ENCODE measurements around the gene CENPS. TPM values are rescaled to one million over a fixed set of nuclear protein-coding genes. Genes with fewer than 3 reads are reported as not detected.
"Not testable (repeated sequence)": the region's sequence is repeated elsewhere in the genome, so short reads cannot be mapped to it uniquely, and the experiment has no call there.

CENPS gene
- total RNA-seq, 4 donors from 2014 or later, result 6.8 to 94.1 (median 11.8) TPM

DNA sequence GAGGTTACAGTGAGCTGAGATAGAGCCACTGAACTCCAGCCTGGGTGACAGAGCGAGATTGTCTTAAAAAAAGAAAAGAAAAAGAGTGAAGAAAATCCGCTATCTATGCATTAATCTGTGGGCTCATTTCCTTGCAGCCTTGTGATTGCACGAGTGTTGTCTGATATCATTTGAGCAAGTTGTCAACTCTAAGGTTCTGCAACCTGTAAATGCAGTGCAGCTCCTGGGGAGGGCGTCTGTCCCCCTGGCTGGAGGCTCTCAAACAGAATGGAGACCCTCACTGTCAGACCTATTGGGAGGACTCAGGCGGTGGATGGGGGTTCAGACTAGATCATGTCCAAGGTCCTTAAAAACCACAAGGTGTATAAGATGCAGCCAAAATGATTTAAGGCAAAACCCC lies 25.8 kb downstream of the CENPS start:
- no peak for TF ChIP-seq POLR2A (IDR thresholded peaks at IDR 0.05)
- Histone ChIP-seq H3K4me1 (peaks cover 0 to 4% (median 0%) of the 10 kb centered on the region in 4 donors), H3K9me3 (no peaks in the 10 kb centered on the region), H3K27me3 (no peaks in the 10 kb centered on the region), H3K36me3 (peaks cover 0 to 2% (median 0%) of the 10 kb centered on the region in 3 donors), H3K4me3 (no peak overlapping the region), H3K27ac (no peak overlapping the region)
- no peak for DNase-seq

DNA sequence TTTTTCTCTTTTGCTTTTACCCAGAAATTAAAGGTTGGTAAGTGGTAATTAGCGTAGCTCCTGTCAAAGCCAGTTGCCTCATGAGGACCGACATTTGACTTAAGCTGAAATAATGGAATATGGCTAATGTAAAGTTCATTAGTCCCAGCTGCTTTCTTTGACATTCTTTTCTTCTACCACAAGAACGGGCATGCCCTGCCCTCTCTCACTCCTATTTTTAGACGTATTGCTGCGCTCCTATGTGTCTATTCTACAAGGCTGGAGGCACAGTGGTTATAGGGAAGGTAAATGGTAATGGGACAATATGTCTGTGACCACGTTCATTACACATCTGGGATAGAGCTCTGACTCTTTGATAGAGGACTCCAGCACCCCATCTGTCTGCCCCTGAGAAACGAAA lies 26.4 kb downstream of the CENPS start:
- no peak overlapping the region for H3K27ac ChIP-seq
- H3K9me3 ChIP-seq, result no peaks in the 10 kb centered on the region
- no peaks in the 10 kb centered on the region for H3K27me3 ChIP-seq
- no peaks in the 10 kb centered on the region for H3K4me1 ChIP-seq
- peaks cover 0 to 8% (median 0%) of the 10 kb centered on the region in 3 donors for H3K36me3 ChIP-seq
- no peak overlapping the region for H3K4me3 ChIP-seq
- DNase-seq, result no peak
- no peak for TF ChIP-seq POLR2A (IDR thresholded peaks at IDR 0.05)
- TF ChIP-seq, protein P1, sequence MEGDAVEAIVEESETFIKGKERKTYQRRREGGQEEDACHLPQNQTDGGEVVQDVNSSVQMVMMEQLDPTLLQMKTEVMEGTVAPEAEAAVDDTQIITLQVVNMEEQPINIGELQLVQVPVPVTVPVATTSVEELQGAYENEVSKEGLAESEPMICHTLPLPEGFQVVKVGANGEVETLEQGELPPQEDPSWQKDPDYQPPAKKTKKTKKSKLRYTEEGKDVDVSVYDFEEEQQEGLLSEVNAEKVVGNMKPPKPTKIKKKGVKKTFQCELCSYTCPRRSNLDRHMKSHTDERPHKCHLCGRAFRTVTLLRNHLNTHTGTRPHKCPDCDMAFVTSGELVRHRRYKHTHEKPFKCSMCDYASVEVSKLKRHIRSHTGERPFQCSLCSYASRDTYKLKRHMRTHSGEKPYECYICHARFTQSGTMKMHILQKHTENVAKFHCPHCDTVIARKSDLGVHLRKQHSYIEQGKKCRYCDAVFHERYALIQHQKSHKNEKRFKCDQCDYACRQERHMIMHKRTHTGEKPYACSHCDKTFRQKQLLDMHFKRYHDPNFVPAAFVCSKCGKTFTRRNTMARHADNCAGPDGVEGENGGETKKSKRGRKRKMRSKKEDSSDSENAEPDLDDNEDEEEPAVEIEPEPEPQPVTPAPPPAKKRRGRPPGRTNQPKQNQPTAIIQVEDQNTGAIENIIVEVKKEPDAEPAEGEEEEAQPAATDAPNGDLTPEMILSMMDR (IDR thresholded peaks at IDR 0.05), result no peak

DNA sequence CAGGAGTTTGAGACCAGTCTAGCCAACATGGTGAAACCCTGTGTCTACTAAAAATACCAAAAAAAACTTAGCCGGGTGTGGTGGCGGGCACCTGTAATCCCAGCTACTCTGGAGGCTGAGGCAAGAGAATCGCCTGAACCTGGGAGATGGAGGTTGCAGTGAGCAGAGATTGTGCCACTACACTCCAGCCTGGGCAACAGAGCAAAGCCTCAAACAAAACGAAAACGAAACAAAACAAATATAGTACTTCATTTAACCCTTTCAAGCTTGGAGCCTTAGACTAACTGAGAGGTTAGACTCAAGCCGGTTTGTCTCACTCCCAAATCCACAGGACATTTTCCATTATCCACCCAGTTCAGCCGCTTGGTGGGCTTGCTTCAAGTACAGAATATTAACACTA lies 27.2 kb downstream of the CENPS start:
- H3K9me3 ChIP-seq, H3K4me3 ChIP-seq, DNase-seq, H3K27ac ChIP-seq, H3K27me3 ChIP-seq, H3K4me1 ChIP-seq: not testable (repeated sequence)
- peaks cover 0 to 16% (median 0%) of the 10 kb centered on the region in 3 donors for H3K36me3 ChIP-seq

DNA sequence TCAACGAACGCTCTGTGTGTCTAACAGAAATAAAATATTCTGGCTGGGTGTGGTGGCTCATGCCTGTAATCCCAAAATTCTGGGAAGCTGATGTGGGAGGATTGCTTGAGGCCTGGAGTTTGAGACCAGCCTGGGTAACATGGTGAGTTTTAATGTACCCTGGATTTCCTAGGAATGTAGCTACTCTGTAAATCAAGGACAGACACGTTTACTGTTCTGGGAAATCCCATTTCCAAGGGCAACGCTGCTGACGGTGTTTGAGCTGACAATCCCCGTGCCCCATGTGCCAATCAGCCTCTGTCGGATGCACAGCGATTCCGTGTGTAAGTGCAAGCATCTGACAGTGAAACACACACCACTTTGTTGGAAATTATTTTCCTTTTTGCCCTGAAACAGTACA lies 27.6 kb downstream of the CENPS start:
- Histone ChIP-seq H3K4me1 (no peaks in the 10 kb centered on the region), H3K36me3 (peaks cover 0 to 21% (median 0%) of the 10 kb centered on the region in 3 donors), H3K4me3 (no peak overlapping the region), H3K27ac (no peak overlapping the region), H3K27me3 (no peaks in the 10 kb centered on the region), H3K9me3 (no peaks in the 10 kb centered on the region)
- TF ChIP-seq, protein P1 (IDR thresholded peaks at IDR 0.05), result no peak
- TF ChIP-seq POLR2A (IDR thresholded peaks at IDR 0.05), result no peak
- DNase-seq, result no peak

DNA sequence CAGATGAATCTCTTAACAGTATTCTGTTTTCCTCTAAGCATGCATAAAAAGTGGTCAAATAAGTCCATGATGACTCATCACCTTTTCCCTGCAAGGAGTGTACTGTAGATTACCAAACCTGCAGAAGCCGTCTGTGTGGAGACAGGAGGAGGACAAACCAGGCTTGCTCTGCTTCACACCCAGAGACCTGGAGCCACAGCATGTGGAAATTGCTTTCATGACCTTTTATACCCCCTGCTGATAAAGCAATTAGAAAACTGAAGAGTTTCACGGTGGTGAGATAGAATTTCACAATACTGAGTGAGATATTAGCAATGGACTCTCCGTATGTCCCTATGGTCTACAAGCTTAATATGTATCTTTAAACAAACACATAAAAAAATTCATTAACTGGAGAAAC lies 29.0 kb downstream of the CENPS start:
- Histone ChIP-seq H3K36me3 (peaks cover 0 to 34% (median 0%) of the 10 kb centered on the region in 3 donors), H3K4me1 (no peaks in the 10 kb centered on the region), H3K27me3 (no peaks in the 10 kb centered on the region), H3K27ac (no peak overlapping the region), H3K4me3 (no peak overlapping the region), H3K9me3 (no peaks in the 10 kb centered on the region)
- TF ChIP-seq, protein P1 (IDR thresholded peaks at IDR 0.05), result no peak
- TF ChIP-seq POLR2A (IDR thresholded peaks at IDR 0.05), result no peak
- no peak for DNase-seq

DNA sequence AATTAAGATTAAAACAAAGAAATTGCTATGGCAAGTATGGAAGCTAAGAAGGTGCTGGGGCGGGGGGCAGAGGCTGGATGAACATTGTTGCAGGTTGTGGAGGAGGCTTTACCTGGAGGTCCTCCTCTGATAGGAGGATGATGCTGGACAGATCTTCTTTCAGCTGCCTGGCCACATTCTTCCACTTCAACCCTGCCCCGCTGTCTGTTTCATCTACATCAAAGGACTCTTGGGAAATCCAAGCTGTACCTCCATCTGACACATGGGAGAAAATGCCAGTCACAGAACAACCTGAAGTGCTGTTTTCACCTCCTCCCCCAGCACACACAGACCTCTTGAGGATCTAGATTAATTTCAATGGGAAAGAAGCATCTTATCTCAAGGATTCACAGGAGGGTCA lies 36.8 kb downstream of the CENPS start:
- peaks cover 0 to 70% (median 0%) of the 10 kb centered on the region in 3 donors for H3K36me3 ChIP-seq
- H3K27ac ChIP-seq, result no peak overlapping the region

More for the DNA sequence above, 36.8 kb downstream of the CENPS start:
- DNase-seq, result no peak
- peaks cover 0 to 8% (median 4%) of the 10 kb centered on the region in 4 donors for H3K4me1 ChIP-seq
- H3K9me3 ChIP-seq, result no peaks in the 10 kb centered on the region
- H3K27me3 ChIP-seq, result no peaks in the 10 kb centered on the region
- H3K4me3 ChIP-seq, result no peak overlapping the region
- TF ChIP-seq POLR2A (IDR thresholded peaks at IDR 0.05), result no peak
- TF ChIP-seq, protein P1 (IDR thresholded peaks at IDR 0.05), result no peak

Data from Peyer's patch (tissue), 4 donors.